Panc1 (cell line): ENCODE data around the gene CYP24A1. TPM values are rescaled to one million over a fixed set of nuclear protein-coding genes. Genes with fewer than 3 reads are reported as not detected.

Experiments
- ATAC-seq: fragments of 200-7000 bp; cut with Tn5 transposase; 2 replicates; pipeline ENCODE4 v1.9.1; 2020; ENCODE audit warnings: mild to moderate bottlenecking, moderate library complexity
- BruUV-seq: library from RNA; stranded (reverse); fragments of 400-500 nt; replicated peaks from 2 replicates; lab custom pipeline; 2021; lab: Mats Ljungman, UMichigan
- CTCF ChIA-PET: fragments of 300-600 bp; sonication (Branson Sonifier 250); formaldehyde crosslinking; loops from one replicate; lab custom pipeline; 2022; ENCODE audit warnings: antibody characterized with exemption; lab: Charles Lee
- POLR2A ChIA-PET: fragments of 300-600 bp; sonication (Branson Sonifier 250); formaldehyde crosslinking; loops from one replicate; lab custom pipeline; 2022; ENCODE audit warnings: antibody characterized with exemption; lab: Charles Lee
- DNase-seq: peaks from one replicate; pipeline ENCODE4 v3.0.0-alpha.2; 2010; ENCODE audit warnings: low read depth, low spot score
- H3K27ac ChIP-seq: 2 replicates; pipeline ENCODE4 v1.5.1; 2011; ENCODE audit warnings: mild to moderate bottlenecking, low read length, inconsistent platforms
- H3K27me3 ChIP-seq: fragments of 200-500 bp; sonication (Bioruptor generic); 2 replicates; pipeline ENCODE4 v1.6.0; 2014; ENCODE audit warnings: low read length, inconsistent platforms; ENCODE audit not compliant: control insufficient read depth, insufficient read depth
- H3K36me3 ChIP-seq: fragments of 200-500 bp; sonication (Bioruptor generic); 2 replicates; pipeline ENCODE4 v1.5.1; 2014; ENCODE audit warnings: inconsistent platforms, mild to moderate bottlenecking, low read length, moderate library complexity; ENCODE audit not compliant: control insufficient read depth, insufficient read depth
- H3K4me1 ChIP-seq: 2 replicates; pipeline ENCODE4 v1.5.1; 2011; ENCODE audit warnings: inconsistent platforms, mild to moderate bottlenecking, low read length, moderate library complexity; ENCODE audit not compliant: control insufficient read depth, insufficient read depth
- H3K4me3 ChIP-seq, 2 experiments: 2 replicates each; pipeline ENCODE4 v1.5.1; 2011 to 2012; ENCODE audit warnings: low read depth in 2 of 2, low read length in 2 of 2, mild to moderate bottlenecking in 2 of 2, inconsistent platforms in 1 of 2, moderate library complexity in 1 of 2
- H3K9me3 ChIP-seq: fragments of 200-500 bp; sonication (Bioruptor generic); 2 replicates; pipeline ENCODE4 v1.5.1; 2014; ENCODE audit warnings: low read depth, mild to moderate bottlenecking, inconsistent platforms, low read length, moderate library complexity; ENCODE audit not compliant: control insufficient read depth, insufficient read depth
- SIN3A ChIP-seq: IDR thresholded peaks from 2 replicates; pipeline ENCODE4 v1.6.1; 2012; ENCODE audit warnings: low read depth, mild to moderate bottlenecking, low read length, moderate library complexity, borderline replicate concordance; ENCODE audit not compliant: insufficient read depth
- TCF7L2 ChIP-seq: IDR thresholded peaks from 2 replicates; pipeline ENCODE4 v1.6.1; 2011; ENCODE audit warnings: mild to moderate bottlenecking, low read depth, low read length, inconsistent platforms
- in situ Hi-C: cut with HindIII; loops from 2 replicates; pipeline ENCODE4 v1.10.0; 2016; ENCODE audit warnings: low sequenced_read_pairs, low pct_unique_long_range_greater_than_20kb
- intact Hi-C: fragments of 100-400 bp; cut with micrococcal nuclease; formaldehyde crosslinking; loops from one replicate; pipeline ENCODE4 v1.10.0; 2022; ENCODE audit not compliant: unreplicated experiment
- total RNA-seq: library from RNA; stranded (reverse); gene quantifications from one replicate; pipeline ENCODE4 v1.2.1, GENCODE V29; 2021; ENCODE audit not compliant: unreplicated experiment
- TF ChIP-seq, protein P1 (sequence below): fragments of 450-650 bp; IDR thresholded peaks from 2 replicates; pipeline ENCODE4 v1.5.1; 2017; ENCODE audit warnings: mild to moderate bottlenecking
- TF ChIP-seq, protein P2 (sequence below), 2 experiments: IDR thresholded peaks; 2 replicates each; pipeline ENCODE4 v1.6.1; 2011 to 2012; ENCODE audit warnings: low read depth in 2 of 2, control low read depth in 1 of 2, low read length in 1 of 2, mild to moderate bottlenecking in 1 of 2, moderate library complexity in 1 of 2; ENCODE audit not compliant: insufficient read depth in 1 of 2

Gene CYP24A1
- total RNA-seq, 1 experiment from 2014 or later = 3.0 TPM

DNA sequence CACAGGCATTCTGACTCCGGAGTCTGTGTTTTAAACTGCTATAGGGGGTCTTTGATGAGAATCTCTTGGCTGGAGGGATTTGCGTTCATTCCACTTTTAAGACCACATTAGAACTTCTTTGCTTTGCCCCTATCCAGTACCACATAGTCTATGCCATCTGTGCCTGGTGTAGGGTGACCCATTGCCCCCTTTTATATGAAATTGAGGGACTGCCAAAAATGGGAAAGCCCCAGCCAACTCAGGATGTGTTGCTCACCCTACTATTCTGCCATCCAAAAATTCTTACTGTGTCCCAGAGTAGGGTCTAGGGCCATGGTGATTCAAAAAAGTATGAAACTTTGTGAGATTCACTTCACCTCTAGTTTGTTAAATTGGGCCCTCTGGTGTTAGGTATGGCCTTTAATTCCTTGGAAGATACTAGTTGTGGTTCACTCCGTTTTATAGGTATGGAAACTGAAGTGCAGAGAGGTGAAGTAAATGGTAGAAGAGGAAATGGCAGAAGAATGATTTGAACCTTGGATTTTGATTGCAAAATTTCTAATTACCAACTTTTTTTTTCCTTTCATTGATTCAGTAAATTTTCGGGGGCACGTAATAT lies 35.5 kb upstream of the CYP24A1 start:
- no peaks in the 10 kb centered on the region; the same call in 1 of the 2 replicates for H3K36me3 ChIP-seq
- in situ Hi-C loops = no loop called here
- no peak for DNase-seq
- peak overlapping the region; percentile 98; the same call in 1 of the 2 replicates for H3K27ac ChIP-seq
- BruUV-seq = TSS peak; percentile 72
- CTCF ChIA-PET = no interaction called here
- H3K27me3 ChIP-seq = no peaks in the 10 kb centered on the region
- no peak for ATAC-seq
- no peak for TF ChIP-seq TCF7L2
- TF ChIP-seq, protein P1, sequence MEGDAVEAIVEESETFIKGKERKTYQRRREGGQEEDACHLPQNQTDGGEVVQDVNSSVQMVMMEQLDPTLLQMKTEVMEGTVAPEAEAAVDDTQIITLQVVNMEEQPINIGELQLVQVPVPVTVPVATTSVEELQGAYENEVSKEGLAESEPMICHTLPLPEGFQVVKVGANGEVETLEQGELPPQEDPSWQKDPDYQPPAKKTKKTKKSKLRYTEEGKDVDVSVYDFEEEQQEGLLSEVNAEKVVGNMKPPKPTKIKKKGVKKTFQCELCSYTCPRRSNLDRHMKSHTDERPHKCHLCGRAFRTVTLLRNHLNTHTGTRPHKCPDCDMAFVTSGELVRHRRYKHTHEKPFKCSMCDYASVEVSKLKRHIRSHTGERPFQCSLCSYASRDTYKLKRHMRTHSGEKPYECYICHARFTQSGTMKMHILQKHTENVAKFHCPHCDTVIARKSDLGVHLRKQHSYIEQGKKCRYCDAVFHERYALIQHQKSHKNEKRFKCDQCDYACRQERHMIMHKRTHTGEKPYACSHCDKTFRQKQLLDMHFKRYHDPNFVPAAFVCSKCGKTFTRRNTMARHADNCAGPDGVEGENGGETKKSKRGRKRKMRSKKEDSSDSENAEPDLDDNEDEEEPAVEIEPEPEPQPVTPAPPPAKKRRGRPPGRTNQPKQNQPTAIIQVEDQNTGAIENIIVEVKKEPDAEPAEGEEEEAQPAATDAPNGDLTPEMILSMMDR = peak; percentile 26; the same call in 1 of the 2 replicates
- POLR2A ChIA-PET = interaction anchor here (0.7 kb wide), 1 partner anchor 93 kb away, joined by 5 read pairs; no protein-coding TSS in a partner anchor
- peak overlapping the region; percentile 74 to 86 for H3K4me3 ChIP-seq
- intact Hi-C loops = no loop called here
- H3K4me1 ChIP-seq = peaks cover 10% of the 10 kb centered on the region
- H3K9me3 ChIP-seq = no peaks in the 10 kb centered on the region

DNA sequence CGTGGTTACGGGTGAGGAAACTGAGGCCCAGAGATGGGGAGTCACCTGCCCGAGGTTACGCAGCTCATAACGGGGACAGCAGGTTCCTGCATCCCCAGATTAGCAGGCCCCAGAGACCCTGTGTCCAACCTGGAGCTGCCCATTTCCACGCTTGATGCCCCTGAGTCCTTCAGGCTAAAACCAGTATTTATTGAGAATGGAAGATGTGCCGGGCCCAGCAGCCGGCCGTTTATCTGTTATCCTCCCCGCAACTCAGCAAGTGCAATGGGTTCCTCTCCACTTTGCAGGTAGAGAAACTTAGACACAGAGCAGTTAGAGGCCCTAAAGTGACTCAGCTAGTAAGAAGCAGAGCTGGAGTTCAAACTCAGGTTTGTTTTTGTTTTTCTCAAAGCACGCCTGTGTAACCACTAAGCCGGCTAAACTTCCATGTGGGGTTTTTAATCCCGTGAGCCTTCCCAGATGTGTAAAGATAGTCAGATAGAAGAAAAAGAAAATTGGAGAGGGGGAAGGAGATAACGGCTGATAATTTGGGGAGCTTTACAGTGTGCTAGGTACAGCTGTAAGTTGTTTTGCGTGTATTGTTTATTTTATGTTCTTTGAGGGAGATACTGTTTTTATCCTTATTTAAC lies 34.9 kb upstream of the CYP24A1 start:
- Histone ChIP-seq H3K27me3 (no peaks in the 10 kb centered on the region), H3K27ac (peak overlapping the region; percentile 98), H3K36me3 (no peaks in the 10 kb centered on the region; the same call in 1 of the 2 replicates), H3K4me1 (peaks cover 10% of the 10 kb centered on the region), H3K9me3 (no peaks in the 10 kb centered on the region), H3K4me3 (peak overlapping the region; percentile 74 to 86)
- in situ Hi-C loops (no loop called here), intact Hi-C loops (no loop called here)
- no peak for DNase-seq
- TF ChIP-seq, protein P1 = no peak
- TF ChIP-seq TCF7L2 = no peak
- no peak for TF ChIP-seq SIN3A
- TF ChIP-seq, protein P2, sequence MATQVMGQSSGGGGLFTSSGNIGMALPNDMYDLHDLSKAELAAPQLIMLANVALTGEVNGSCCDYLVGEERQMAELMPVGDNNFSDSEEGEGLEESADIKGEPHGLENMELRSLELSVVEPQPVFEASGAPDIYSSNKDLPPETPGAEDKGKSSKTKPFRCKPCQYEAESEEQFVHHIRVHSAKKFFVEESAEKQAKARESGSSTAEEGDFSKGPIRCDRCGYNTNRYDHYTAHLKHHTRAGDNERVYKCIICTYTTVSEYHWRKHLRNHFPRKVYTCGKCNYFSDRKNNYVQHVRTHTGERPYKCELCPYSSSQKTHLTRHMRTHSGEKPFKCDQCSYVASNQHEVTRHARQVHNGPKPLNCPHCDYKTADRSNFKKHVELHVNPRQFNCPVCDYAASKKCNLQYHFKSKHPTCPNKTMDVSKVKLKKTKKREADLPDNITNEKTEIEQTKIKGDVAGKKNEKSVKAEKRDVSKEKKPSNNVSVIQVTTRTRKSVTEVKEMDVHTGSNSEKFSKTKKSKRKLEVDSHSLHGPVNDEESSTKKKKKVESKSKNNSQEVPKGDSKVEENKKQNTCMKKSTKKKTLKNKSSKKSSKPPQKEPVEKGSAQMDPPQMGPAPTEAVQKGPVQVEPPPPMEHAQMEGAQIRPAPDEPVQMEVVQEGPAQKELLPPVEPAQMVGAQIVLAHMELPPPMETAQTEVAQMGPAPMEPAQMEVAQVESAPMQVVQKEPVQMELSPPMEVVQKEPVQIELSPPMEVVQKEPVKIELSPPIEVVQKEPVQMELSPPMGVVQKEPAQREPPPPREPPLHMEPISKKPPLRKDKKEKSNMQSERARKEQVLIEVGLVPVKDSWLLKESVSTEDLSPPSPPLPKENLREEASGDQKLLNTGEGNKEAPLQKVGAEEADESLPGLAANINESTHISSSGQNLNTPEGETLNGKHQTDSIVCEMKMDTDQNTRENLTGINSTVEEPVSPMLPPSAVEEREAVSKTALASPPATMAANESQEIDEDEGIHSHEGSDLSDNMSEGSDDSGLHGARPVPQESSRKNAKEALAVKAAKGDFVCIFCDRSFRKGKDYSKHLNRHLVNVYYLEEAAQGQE (IDR thresholded peaks at IDR 0.05; ENCODE audit: insufficient read depth in 1 of 2, low read depth in 2 of 2, low read length in 1 of 2) = no peak
- ChIA-PET POLR2A (interaction anchor here (0.7 kb wide), 1 partner anchor 92 kb away, joined by 5 read pairs; no protein-coding TSS in a partner anchor), CTCF (interaction anchor here (1.0 to 1.1 kb wide), 2 partner anchors 104 to 113 kb away, joined by 3 to 4 read pairs; no protein-coding TSS in a partner anchor)
- peak; percentile 4 for ATAC-seq
- no TSS peak for BruUV-seq
